HG03457 (cell line): ENCODE measurements around the gene CNTN1.

Experiments used
- ATAC-seq: cut with Tn5 transposase; IDR thresholded peaks from one replicate; pipeline ENCODE4 v1.9.1; 2021; ENCODE audit warnings: moderate number of reproducible peaks; ENCODE audit not compliant: unreplicated experiment

The CNTN1 gene

DNA sequence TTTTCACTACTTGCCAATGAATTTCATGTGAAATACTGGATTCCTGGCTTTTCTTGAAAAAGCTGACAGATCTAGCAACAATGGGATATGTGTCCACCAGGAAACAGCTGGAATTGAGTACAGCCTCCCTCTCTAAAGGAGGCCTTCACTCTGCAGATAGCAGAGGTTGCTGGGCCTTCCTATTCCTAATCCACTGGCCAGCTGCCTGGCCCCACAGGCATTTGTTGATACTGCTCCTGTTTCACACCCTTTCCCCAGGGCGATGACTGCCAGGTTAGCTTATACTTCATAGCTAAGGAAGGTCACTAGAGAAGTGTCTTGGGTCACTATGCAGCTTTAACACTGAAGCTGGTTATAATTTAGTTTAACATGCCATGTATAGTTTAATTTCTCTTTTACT lies 408.3 kb downstream of the CNTN1 start:
- no peak for ATAC-seq

DNA sequence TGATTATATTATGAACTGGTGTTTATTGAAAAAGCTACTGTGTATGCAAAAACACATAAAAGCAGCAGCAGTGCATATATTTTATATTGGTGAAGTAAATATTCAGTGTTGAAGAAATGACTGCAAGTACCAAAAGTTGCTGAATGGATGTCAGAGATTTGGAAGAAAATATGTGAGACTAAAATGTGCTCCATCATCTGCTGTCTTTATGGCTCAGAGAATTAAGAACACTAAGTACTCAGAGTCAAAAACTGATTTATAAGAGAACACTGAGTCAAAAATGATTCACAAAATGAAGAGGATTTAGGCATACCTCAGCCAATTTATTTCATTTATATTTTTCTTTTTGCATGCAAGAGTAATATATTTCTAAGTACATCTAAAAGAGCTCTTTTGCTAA lies 409.6 kb downstream of the CNTN1 start:
- ATAC-seq = no peak

DNA sequence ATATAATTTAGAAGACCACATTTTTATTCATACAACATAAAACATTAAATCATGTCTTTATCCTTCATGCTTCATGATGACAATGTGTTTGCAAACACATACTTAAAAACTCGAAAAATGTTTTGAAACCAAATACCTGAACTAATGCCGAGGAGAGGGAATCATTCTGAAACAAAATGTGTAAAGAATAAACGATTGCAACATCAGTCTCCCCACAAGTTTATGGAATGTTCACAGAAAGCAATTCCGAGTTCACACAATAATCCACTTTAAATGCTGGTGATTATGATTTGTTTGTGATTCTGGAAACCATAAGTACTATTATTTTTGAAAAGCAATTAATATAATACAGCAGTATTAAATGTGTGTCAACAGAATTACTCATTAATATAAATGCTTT lies 411.4 kb downstream of the CNTN1 start:
- no peak for ATAC-seq

DNA sequence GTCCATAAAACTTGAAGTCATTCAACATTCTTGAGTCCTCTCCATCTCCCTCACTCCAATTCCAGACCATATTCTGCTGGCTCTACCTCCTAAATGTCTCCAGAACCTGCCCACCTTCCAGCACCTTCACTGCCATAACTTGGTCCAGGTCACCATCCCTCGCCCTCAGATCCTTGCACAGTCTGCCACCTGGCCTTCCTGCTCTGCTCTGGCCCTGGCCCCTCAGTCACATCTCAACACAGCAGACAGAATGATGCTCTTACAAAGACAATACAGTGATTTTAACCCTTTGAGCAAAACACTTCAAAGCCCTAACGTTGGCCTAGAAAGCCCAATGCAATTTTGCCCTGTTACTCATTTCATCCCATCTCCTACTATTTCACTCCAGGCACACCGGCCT lies 414.1 kb downstream of the CNTN1 start:
- ATAC-seq = no peak

- ATAC-seq = no peak
Observed at GRCh38 chr12:41108032-41108431, 415.8 kb downstream of the CNTN1 start.

DNA sequence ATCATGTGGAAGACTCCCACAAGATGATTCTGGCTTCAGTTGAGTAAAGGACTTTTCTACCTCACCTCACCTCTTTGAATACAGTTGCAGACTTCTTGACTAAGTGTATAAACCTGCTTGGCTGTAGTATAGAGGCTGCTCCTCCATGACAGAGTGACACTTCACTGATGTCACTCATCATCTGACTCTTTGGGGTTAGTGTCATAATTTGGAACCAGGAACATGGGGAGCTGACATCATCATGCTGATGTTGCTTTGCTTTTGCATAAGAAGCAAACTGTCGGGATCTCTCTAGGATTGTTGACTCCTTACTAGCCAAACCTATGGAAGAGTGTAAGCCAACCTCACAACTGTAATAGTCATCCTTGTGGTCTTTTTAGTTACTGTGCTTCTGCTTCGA lies 420.7 kb downstream of the CNTN1 start:
- no peak for ATAC-seq

DNA sequence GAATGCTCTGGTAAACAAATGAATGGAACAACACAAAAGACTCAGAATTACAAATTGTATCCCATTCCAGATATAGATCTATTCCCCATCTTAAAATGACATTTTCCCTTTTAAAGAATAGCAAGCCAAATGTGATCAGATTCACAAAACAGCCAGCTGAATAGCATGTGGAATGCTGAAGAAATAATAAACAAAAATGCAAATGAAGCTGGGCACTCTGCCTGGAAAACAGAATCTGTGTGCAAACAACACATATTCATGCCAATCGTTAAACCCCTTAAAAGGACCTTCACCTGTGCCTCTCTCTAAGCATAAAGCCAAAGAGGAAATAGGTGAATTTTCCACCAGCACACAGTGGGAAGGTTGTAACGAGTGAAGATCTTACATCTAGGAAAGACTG lies 428.0 kb downstream of the CNTN1 start:
- ATAC-seq = no peak

DNA sequence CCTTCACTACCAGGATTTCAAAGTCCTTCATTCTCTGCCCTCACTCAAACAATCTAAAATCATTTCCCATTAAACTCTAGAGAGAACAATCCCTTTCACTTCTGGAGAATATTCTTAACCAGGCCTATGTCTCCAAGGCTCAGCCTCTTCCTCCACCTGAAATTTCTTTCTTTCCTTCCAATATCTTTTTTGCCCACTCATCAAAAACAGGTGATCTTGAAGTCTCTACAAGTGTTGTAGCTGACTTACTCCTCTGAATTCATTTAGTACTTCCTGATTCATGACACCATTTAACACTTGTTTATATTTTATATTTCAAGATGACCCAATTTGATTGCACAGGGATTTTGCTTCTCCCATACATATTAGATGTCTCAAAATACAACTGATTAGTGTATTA lies 429.1 kb downstream of the CNTN1 start:
- no peak for ATAC-seq
